NCI-H2227 (cell line): ENCODE results near the gene B3GAT1.

Source experiments
- DNase-seq: peaks from one replicate; lab custom pipeline; 2025; ENCODE audit not compliant: unreplicated experiment; lab: John Stamatoyannopoulos, UW

The B3GAT1 gene

DNA sequence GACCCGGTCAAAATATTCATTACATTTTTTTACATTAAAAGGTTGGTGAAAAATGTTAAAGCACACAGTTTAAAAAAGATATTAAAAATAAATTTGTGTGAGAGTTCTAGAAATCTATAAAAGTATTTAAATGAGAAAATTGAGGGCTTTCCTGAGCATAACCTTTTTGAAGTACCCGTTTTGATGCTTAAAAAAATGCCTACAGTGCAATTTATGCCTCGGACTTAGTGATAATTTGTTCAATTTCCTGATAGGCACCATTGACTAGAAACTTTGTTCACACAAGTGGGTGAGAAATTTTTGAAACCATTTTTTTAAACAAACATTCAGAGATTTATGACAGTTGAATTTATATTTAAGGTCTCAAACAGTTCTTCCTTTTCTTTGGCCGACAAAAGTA is 29.7 kb upstream of the B3GAT1 start:
- DNase-seq: no peak

DNA sequence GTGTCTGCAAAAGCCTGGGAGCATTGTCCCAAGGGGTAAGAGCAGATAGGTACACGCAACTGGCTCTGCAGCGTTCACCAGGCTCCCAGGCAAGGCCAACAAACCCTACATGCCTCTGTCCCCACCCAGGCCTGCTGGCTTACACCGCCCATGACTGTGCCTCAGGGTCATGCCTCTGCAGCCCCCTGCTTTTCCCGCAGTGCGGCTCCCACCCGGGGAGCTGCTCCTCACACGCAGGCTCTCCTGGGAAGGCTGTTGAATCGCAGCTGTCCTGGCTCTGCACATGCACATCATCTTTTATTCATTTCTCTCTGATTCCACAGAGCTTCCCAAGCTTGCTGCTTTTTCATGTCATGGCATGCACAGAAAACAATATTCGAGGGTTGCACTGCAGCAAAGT is 29.2 kb upstream of the B3GAT1 start:
- DNase-seq: no peak

GRCh38 chr11:134440851-134441250 is 28.8 kb upstream of the B3GAT1 start:
- no peak for DNase-seq

DNA sequence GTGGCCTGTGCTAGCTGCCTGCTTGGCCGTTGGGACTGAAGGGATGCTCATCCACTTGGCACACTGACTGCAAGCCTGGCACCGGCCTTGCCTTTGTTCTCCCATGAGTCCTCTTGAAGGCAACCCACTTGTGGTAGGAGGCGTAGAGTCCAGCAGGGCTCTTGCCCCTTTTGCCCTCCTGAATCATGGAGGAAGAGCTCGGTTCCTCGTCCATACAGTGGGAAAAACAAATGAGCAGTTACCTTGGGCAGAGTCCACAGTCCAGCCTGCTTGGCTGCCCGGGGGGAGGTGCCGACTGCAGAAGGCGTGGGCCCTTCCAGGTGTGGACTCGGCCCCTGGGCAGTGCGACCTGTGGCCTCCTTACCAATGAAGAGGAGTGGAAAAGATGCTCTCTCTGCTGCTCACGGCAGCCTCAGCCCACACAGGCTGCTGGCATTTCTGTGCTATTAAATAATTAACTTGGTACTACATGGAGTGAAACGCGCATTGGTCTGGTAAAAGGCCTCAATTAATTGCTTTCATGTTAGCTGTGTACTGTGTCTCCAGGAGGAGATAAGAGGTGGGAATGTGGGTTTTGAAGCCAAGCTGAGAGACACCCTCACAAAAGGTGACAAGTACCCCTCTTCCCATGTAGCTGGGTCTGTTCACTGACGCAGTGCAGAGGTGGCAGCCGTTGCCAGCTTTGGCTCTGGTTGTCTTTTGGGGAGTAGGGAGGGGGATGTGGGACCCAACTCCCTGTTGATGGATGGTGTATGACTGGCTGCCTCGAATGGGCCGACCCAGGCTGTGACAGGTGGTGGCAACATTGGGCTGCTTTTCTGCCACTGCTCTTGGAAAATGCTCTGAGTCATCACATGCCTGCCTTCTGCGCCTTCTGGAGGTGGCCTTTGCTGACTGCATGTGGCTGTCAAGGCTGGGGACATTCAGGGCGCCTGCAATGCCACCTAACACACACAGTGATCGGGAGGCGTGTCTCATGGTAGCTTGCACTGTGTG is 26.8 kb upstream of the B3GAT1 start:
- DNase-seq: no peak

DNA sequence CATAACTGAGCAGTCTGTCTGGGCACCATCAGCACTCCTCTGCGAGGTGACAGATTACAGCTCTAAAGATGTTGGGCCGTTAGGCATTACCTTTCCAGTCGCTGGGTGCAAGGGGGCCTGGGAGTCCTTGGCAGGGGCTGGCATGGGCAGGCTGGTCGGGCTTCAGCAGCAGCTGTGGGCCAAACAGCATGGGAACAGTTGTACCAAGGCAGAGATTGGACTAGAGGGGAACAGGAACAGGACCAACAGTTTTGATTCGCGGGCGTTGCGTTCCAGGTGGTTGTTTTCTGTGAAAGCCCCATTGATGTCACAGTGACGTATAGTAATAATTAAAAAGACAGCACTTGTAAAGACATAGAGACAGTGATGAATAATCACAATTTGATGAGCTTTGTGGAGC is 25.8 kb upstream of the B3GAT1 start:
- DNase-seq: no peak

- no peak for DNase-seq
Measured at GRCh38 chr11:134436781-134437180, 24.7 kb upstream of the B3GAT1 start.

GRCh38 chr11:134433806-134434205 is 21.8 kb upstream of the B3GAT1 start:
- DNase-seq: no peak

DNA sequence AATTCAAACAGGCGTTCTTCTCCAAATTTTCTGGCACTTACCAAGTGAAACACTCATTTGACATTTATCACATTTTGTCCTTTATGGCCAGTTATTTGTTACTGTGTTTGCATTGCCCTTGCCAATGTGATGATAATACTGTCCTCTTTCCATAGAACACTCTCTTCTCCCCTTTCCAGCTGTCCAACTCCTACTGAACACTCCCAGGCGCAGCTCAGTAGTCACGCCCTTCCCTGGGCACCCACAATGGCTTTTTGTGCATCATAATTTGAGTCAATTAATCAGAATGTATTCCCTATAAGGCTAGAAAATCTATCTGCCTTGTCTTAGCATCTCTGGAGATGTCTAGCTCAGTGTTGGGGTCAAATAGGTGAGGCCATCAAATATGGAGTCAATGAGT is 21.2 kb upstream of the B3GAT1 start:
- DNase-seq: no peak

DNA sequence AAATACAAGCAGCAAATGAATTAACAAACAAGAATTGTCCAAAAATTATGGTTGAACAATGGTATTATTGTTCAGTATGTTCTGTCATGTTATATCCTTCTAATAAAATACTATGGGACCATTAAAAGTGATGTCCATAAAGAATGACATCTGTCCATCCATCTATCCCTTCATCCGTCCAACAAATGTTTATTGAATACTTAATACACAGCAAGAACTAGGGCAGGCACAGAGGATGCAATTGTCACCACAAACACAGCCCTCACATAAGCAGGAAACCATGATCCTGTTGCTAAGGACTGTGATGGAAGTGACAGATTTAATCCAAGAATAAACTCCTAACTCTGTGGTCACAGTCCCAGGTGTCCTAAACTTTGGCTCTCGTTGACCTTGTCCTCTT is 20.7 kb upstream of the B3GAT1 start:
- no peak for DNase-seq

DNA sequence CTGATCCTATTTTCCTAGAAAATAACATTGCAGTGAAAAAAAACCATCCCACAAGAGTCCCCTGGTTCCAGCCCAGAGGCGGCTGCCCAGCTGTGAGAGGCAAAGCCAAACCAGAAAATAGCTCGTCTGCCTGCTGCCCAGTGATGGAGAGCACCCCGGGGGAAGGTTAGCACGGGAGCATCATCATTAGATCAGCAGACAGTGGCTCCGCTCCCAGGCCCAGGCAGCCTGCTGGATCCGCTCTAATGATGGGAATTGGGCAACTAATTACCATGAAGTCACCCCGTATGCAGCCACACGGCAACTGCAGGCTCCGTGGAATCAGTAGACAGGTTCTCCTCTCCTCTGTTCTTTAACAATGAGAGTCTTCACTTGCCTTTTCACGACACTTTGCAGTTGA is 17.1 kb upstream of the B3GAT1 start:
- DNase-seq: no peak

DNA sequence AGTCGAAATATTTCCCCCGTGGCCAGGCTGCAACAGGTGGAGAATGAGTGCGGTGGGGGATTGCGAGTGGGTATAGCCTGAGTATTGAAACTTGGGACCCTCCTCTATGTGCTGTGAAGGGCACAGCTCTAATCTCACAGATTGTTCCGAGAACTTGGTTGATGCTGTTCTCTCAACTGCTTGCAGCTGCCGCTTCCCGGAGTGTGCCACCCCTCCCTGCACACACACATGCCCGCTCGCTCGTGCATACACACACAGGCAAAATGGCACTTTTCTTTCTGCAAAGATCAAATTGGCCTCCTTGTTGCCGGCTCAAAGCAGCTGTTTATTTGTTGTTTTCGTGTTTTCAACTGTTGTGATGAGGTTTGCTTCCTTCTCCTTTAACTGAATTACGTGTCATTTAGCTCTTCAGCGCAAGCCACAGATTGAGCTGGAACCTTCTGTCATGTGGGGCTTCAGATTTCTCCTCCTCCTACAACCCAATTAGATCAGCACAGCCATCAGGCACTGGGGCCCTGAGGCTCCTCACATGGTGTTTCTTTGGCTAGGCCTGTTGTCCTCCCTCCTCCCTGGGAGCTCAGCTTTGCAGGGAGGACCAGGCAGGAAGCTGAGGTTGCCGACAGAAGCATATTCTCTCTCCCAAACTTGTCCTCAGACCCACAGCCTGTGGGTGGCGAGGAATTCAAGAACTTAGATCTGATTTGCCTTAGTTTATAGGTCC is 13.9 kb upstream of the B3GAT1 start:
- DNase-seq: no peak

- no peak for DNase-seq
Measured at GRCh38 chr11:134425413-134425812, 13.4 kb upstream of the B3GAT1 start.

DNA sequence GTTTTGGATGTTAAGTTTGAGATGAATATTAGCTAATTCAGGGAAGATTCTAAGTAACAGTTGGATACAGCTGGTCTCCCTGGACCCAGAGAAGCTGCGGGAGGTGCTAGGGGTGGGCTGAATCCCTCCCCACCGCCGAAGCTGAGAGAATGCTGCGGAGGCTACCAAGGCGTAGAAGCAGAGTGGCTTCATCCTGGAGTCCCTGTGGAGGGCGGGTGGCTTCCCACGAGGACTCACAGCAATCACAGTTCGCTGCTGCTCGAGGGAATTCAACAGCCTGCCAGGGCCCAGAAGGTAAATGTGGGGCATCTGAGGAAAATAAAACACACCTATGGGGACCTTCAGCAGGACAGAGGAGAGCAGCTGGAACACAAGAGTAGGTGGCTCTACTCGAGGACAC is 11.1 kb upstream of the B3GAT1 start:
- DNase-seq: no peak

GRCh38 chr11:134417871-134418840 is 6.1 kb upstream of the B3GAT1 start:
- no peak for DNase-seq

DNA sequence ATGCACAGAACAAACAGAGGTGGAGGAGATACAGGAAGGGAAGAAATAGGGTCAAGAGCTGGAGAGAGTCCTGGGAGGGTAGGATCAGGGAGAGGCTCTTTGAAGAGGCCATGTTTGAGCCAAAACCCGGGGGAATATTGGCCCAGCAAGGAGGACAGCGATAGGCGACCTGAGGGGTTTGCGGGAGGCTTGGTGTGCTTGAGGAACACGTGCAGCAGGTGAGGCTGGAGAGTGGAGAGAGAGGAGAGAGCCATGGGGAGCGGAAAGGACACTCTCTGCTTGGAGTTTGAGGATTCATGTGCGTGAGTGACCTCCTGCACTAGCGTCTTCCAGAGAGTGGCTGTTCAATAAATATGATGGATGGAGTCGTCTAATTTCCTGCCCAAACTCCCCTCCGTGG is 4.7 kb upstream of the B3GAT1 start:
- no peak for DNase-seq

GRCh38 chr11:134414766-134415765 is 3.0 kb upstream of the B3GAT1 start:
- DNase-seq: no peak

DNA sequence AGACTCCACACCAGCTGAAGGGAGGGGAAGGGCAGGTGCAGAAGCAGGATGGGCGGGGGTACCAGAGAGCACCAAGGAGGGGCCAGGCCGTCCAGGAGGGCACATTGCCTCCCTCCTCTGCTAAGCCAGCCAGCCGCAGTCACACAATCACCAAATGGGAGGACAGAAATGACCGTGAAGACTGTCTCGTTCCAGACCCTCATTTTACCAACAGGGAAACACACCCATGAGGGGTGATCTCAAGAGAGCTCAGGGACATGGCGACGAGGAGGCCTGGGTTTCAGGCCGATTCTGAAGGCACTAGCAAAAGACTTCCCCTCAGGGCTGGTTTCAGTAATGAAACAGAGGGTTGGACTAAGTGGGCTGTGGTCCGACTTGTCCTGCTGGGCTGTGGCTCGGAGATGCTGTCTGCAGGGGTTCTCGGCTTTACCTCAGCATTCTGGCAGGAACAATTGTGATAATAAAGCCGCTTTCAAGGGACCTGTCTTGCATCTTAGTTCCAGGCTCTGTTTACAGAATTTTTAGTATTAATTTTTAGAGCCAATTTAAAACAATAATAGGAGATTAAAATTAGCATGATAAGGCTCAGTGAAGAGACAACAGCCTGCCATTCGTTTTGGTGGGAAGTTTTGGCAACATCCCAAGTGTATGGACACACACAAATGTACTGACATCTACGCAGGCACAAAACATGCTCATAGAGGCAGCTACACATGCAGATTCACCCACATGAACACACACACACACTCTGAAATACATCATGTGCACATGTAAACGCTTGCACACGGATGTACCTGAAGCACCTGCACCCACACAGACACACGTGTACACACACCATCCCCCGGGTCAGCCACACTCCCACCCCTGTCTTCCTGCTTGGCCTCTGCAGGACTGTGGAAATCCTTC is 2.0 kb upstream of the B3GAT1 start:
- DNase-seq: no peak

- no peak for DNase-seq
Measured at GRCh38 chr11:134413043-134413825, 1.2 kb upstream of the B3GAT1 start.
